Mesenchymal stem cell (in vitro differentiated cells and primary cell): ENCODE data around the gene ZBTB21.

Experiments
- DNase-seq: peaks from one replicate; pipeline ENCODE4 v3.0.0-alpha.2; 2013
- H2AFZ ChIP-seq: one replicate; pipeline ENCODE4 v1.6.1; 2013; ENCODE audit warnings: low read depth, mild to moderate bottlenecking, control low read depth, inconsistent platforms, low read length, moderate library complexity
- H2AK5ac ChIP-seq: 2 replicates; pipeline ENCODE4 v1.6.1; 2013; ENCODE audit warnings: low read length, moderate library complexity, mild to moderate bottlenecking, inconsistent platforms; ENCODE audit not compliant: severe bottlenecking
- H2BK120ac ChIP-seq: one replicate; pipeline ENCODE4 v1.6.1; 2013; ENCODE audit warnings: low read depth, mild to moderate bottlenecking, inconsistent platforms, low read length, moderate library complexity
- H2BK12ac ChIP-seq, 2 experiments: one replicate each; pipeline ENCODE4 v1.6.1; 2013; ENCODE audit warnings: inconsistent platforms in 2 of 2, low read length in 2 of 2, mild to moderate bottlenecking in 2 of 2, moderate library complexity in 2 of 2, control low read depth in 1 of 2
- H2BK15ac ChIP-seq: one replicate; pipeline ENCODE4 v1.6.1; 2013; ENCODE audit warnings: mild to moderate bottlenecking, low read depth, inconsistent platforms; ENCODE audit not compliant: poor library complexity, severe bottlenecking
- H2BK5ac ChIP-seq: 2 replicates; pipeline ENCODE4 v1.6.1; 2013; ENCODE audit warnings: low read depth, mild to moderate bottlenecking, low read length, control low read depth, inconsistent platforms; ENCODE audit not compliant: poor library complexity, severe bottlenecking
- H3K14ac ChIP-seq, 2 experiments: one replicate each; pipeline ENCODE4 v1.6.1; 2013; ENCODE audit warnings: inconsistent platforms in 2 of 2, low read length in 2 of 2, control low read depth in 1 of 2, mild to moderate bottlenecking in 1 of 2, moderate library complexity in 1 of 2
- H3K18ac ChIP-seq, 2 experiments: one replicate each; pipeline ENCODE4 v1.6.1; 2013; ENCODE audit warnings: inconsistent platforms in 2 of 2, low read length in 2 of 2, control low read depth in 1 of 2, low read depth in 1 of 2, mild to moderate bottlenecking in 1 of 2
- H3K23ac ChIP-seq, 2 experiments: one replicate each; pipeline ENCODE4 v1.6.1; 2013; ENCODE audit warnings: inconsistent platforms in 2 of 2, low read length in 2 of 2, mild to moderate bottlenecking in 2 of 2, moderate library complexity in 2 of 2, control low read depth in 1 of 2
- H3K27ac ChIP-seq: 2 replicates; pipeline ENCODE4 v1.5.1; 2013; ENCODE audit warnings: mild to moderate bottlenecking, moderate library complexity, low read length, control low read depth, inconsistent platforms; ENCODE audit not compliant: poor library complexity, severe bottlenecking
- H3K27me3 ChIP-seq, 2 experiments: 2 replicates each; pipeline versions ENCODE4 v1.6.1 to v1.7.0; 2013; ENCODE audit warnings: low read length in 2 of 2, mild to moderate bottlenecking in 2 of 2, moderate library complexity in 2 of 2, control low read depth in 1 of 2, inconsistent platforms in 1 of 2; ENCODE audit not compliant: control insufficient read depth in 1 of 2, insufficient read depth in 1 of 2
- H3K36me3 ChIP-seq, 2 experiments: 2 replicates each; pipeline versions ENCODE4 v1.6.1 to v1.7.0; 2013; ENCODE audit warnings: low read length in 2 of 2, control low read depth in 1 of 2, inconsistent platforms in 1 of 2, low read depth in 1 of 2, mild to moderate bottlenecking in 1 of 2; ENCODE audit not compliant: insufficient read depth in 2 of 2, control insufficient read depth in 1 of 2
- H3K4ac ChIP-seq, 2 experiments: one replicate each; pipeline ENCODE4 v1.6.1; 2013; ENCODE audit warnings: inconsistent platforms in 2 of 2, low read length in 2 of 2, mild to moderate bottlenecking in 2 of 2, moderate library complexity in 2 of 2, control low read depth in 1 of 2, low read depth in 1 of 2
- H3K4me1 ChIP-seq: 2 replicates; pipeline ENCODE4 v1.6.1; 2013; ENCODE audit warnings: low read depth, low read length, control low read depth; ENCODE audit not compliant: control insufficient read depth, insufficient read depth
- H3K4me2 ChIP-seq: 2 replicates; pipeline ENCODE4 v1.6.1; 2013; ENCODE audit warnings: low read length, mild to moderate bottlenecking, inconsistent platforms; ENCODE audit not compliant: poor library complexity, severe bottlenecking
- H3K4me3 ChIP-seq, 2 experiments: 2 replicates each; pipeline versions ENCODE4 v1.5.1 to v1.7.0; 2013; ENCODE audit warnings: low read length in 2 of 2, mild to moderate bottlenecking in 2 of 2, control low read depth in 1 of 2, low read depth in 1 of 2; ENCODE audit not compliant: insufficient read depth in 1 of 2
- H3K79me1 ChIP-seq: replicated peaks from 2 replicates; pipeline ENCODE4 v1.6.1; 2013; ENCODE audit warnings: mild to moderate bottlenecking, control low read depth, low read length, inconsistent platforms; ENCODE audit not compliant: poor library complexity, severe bottlenecking
- H3K9ac ChIP-seq: 2 replicates; pipeline ENCODE4 v1.7.0; 2013; ENCODE audit warnings: mild to moderate bottlenecking, low read length, moderate library complexity
- H3K9me3 ChIP-seq: 2 replicates; pipeline ENCODE4 v1.7.0; 2013; ENCODE audit warnings: mild to moderate bottlenecking, low read length; ENCODE audit not compliant: control insufficient read depth
- H4K8ac ChIP-seq: one replicate; pipeline ENCODE4 v1.6.1; 2013; ENCODE audit warnings: inconsistent platforms, mild to moderate bottlenecking, low read length, moderate library complexity
- H4K91ac ChIP-seq: one replicate; pipeline ENCODE4 v1.6.1; 2013; ENCODE audit warnings: mild to moderate bottlenecking, low read length, inconsistent platforms
- WGBS: methylation state at CpG from one replicate; pipeline ENCODE4 v1.1.7; 2013; ENCODE audit warnings: mixed read lengths; 5-methylcytosine and 5-hydroxymethylcytosine counted together

Gene ZBTB21

DNA sequence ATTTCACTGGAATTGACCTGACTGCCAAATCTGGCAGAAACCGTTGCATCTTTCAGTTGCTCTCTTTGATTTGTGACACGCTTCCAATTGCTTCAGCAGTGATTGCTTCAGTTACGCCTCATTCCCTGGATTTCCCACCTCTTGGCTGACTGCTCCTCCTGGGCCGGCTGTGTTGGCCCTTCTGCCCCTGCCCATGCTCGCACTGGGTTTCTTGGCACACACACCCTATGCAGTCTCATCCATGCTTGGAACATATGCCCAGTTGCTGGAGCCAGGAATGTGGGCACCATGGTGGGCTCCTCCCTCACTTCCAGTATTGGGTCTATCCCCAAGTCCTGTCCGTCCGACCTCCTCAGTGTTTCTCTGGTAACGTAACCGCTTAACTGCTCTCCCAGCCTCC is 2.2 kb upstream of the ZBTB21 start:
- Histone ChIP-seq H3K9me3 (peaks cover 6% of the 10 kb centered on the region), H3K4me3 (no peak overlapping the region), H3K4me1 (peaks cover 14% of the 10 kb centered on the region), H2AK5ac (no peak overlapping the region), H3K27me3 (no peaks in the 10 kb centered on the region), H4K8ac (no peak overlapping the region), H2BK120ac (no peak overlapping the region), H3K4ac (no peak overlapping the region), H3K27ac (no peak overlapping the region), H3K18ac (no peak overlapping the region), H2AFZ (no peak overlapping the region), H2BK15ac (no peak overlapping the region), H3K79me1 (peaks cover 11% of the 10 kb centered on the region), H3K14ac (no peak overlapping the region), H2BK12ac (peak overlapping the region in 1 of 2 experiments; percentile 25), H4K91ac (no peak overlapping the region), H2BK5ac (no peak overlapping the region), H3K36me3 (peaks cover 0 to 6% of the 10 kb centered on the region in 2 experiments), H3K23ac (no peak overlapping the region), H3K9ac (no peak overlapping the region), H3K4me2 (no peak overlapping the region)
- 96% methylated on average over 9 of the region's 9 CpGs for WGBS
- DNase-seq: no peak

DNA sequence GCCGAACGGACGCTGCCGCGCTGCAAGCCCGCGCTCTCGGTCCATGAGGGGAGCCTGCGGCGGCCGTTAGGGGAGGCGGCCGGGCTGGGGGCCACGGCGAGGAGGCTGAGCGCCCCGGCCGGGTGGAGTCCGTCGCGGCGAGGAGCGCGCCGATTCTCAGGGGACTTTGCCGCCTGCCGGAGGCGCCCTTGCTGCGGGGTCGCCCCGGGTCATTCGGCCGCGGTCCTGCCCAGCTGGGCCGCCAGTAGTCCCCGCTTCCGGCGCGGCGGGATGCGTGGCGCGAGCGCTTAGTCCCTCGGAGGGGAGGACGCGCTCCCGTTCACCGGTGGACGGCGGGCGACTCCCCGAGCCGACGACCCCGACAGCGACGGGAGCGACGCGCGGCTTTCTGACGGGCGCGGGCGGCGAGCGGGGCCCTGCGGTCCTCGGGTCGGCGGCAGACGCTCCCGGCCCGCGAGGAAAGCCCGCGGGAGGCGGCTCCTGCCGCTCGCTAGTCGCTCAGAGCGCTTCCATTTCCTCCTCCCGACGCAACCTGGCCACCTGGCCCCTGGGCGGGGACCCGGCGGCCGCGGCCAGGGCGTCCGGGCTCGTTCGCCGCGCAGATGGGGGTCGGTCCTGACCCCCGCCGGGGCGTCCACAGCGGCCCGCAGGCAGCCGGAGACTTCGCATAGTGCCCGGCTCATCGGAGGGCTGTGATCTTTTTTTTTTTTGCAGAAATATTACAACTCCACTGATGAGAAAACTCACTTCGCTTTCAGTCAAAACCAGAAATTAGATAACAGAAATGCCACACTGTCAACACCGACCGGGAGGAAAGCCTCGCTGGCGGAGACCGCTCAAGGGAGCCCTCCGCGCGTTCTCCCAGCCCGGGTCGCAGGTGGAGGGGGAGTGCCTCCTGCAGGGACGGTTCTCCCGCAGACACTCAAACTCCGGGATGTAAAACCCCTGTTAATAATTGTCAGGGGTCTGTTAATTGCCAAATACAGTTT is 641 bp upstream of the ZBTB21 start:
- Histone ChIP-seq H2BK120ac (peak overlapping the region; percentile 42), H2AK5ac (no peak overlapping the region), H3K4me3 (peak overlapping the region; percentile 80 to 88), H3K4me1 (peaks cover 14% of the 10 kb centered on the region), H3K23ac (peak overlapping the region in 1 of 2 experiments; percentile 91), H4K8ac (peak overlapping the region; percentile 92), H3K79me1 (peaks cover 16% of the 10 kb centered on the region), H3K4ac (peak overlapping the region; percentile 61 to 90), H3K27me3 (no peaks in the 10 kb centered on the region), H4K91ac (peak overlapping the region; percentile 91), H3K18ac (peak overlapping the region; percentile 84 to 93), H3K9ac (peak overlapping the region; percentile 85), H3K4me2 (peak overlapping the region; percentile 95), H3K9me3 (peaks cover 6% of the 10 kb centered on the region), H3K36me3 (peaks cover 0 to 15% of the 10 kb centered on the region in 2 experiments), H3K14ac (peak overlapping the region in 1 of 2 experiments; percentile 92), H2BK12ac (peak overlapping the region in 1 of 2 experiments; percentile 80), H2BK5ac (peak overlapping the region; percentile 11), H2BK15ac (peak overlapping the region; percentile 94), H3K27ac (peak overlapping the region; percentile 14), H2AFZ (peak overlapping the region; percentile 92)
- under 1% methylated on average over 71 of the region's 120 CpGs for WGBS
- peak; percentile 38 for DNase-seq

DNA sequence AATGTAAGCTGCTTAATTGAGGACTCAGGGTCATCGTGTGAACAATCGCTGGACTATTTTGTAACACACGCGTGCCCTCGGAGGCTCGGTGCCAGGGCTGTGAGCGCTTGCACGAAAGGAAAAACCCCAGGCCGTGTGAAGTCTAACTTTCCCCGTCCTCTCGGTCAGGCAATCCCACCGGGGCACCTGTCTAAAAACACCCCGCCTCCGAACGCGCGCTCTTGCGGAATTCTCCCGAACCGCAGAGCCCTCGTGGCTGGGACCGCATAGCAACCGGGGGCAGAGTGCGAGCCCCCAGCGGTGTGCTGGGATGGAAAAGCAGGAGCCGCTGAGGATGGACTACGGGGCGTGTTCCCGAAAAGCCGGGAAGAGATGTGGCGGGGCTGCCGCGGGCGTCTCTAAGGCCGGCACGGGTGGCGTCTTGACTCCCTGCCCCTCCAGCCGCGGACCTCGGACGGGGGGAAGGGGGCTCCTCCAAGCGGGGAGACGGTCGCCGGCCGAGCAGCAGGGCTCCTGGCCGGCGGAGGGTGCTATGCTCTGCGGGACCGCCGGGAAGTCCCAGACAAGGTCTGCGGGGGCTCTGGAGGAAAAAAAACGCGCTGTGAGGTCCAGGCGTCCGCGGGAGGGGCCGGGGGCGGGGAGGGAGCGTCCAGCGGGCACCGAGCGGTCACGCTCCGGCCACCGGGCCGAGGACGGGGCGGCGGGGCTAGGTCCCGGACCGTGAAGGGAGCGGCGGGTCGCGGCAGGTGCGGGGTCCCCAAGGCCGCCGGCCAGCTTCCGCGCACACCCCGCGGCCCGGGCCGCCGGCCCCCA is 936 bp downstream of the ZBTB21 start:
- peak overlapping the region in 1 of 2 experiments; percentile 75 for H3K23ac ChIP-seq
- H4K8ac ChIP-seq: peak overlapping the region; percentile 67
- H2BK12ac ChIP-seq: peak overlapping the region in 1 of 2 experiments; percentile 55
- peak overlapping the region; percentile 90 for H2BK120ac ChIP-seq
- DNase-seq: peak; percentile 97
- peak overlapping the region; percentile 85 for H4K91ac ChIP-seq
- H3K4me1 ChIP-seq: peaks cover 14% of the 10 kb centered on the region
- no peaks in the 10 kb centered on the region for H3K27me3 ChIP-seq
- H3K14ac ChIP-seq: peak overlapping the region in 1 of 2 experiments; percentile 61
- H3K27ac ChIP-seq: no peak overlapping the region
- no peak overlapping the region for H2AK5ac ChIP-seq
- peak overlapping the region; percentile 86 to 88 for H3K4me3 ChIP-seq
- peak overlapping the region; percentile 18 for H2AFZ ChIP-seq
- peaks cover 20% of the 10 kb centered on the region for H3K79me1 ChIP-seq
- peak overlapping the region; percentile 70 to 73 for H3K18ac ChIP-seq
- peak overlapping the region; percentile 79 to 95 for H3K4ac ChIP-seq
- peak overlapping the region; percentile 92 for H3K4me2 ChIP-seq
- H3K9ac ChIP-seq: peak overlapping the region; percentile 96
- WGBS: 1% methylated on average over 80 of the region's 86 CpGs
- H3K36me3 ChIP-seq: peaks cover 0 to 15% of the 10 kb centered on the region in 2 experiments
- H3K9me3 ChIP-seq: no peaks in the 10 kb centered on the region
- peak overlapping the region; percentile 75 for H2BK15ac ChIP-seq
- H2BK5ac ChIP-seq: peak overlapping the region; percentile 71
